Measurements from ENCODE around the gene USP24.

GRCh38 chr1:55071477-55071876, 143.7 kb downstream of the USP24 start:
- TF ChIP-seq CTCF (IDR thresholded peaks at IDR 0.05), result peak in 6 of 12 donors; percentile 12 to 43 (median 28)
- no peak for TF ChIP-seq POLR2A (IDR thresholded peaks at IDR 0.05)
